Mesendoderm (in vitro differentiated cells): ENCODE data around the gene SLC4A1.

Experiments
- DNase-seq: peaks from one replicate; pipeline ENCODE4 v3.0.0; 2013
- H2AK5ac ChIP-seq: 2 replicates; pipeline ENCODE4 v1.6.1; 2013; ENCODE audit warnings: low read length, inconsistent platforms
- H2BK120ac ChIP-seq: 2 replicates; pipeline ENCODE4 v1.6.1; 2013; ENCODE audit warnings: low read depth, mild to moderate bottlenecking, low read length, moderate library complexity, mixed read lengths
- H2BK15ac ChIP-seq: replicated peaks from 2 replicates; pipeline ENCODE4 v1.6.1; 2013; ENCODE audit warnings: low read depth, mild to moderate bottlenecking, moderate library complexity
- H2BK5ac ChIP-seq: 2 replicates; pipeline ENCODE4 v1.6.1; 2013; ENCODE audit warnings: low read length, inconsistent platforms
- H3K18ac ChIP-seq: 2 replicates; pipeline ENCODE4 v1.6.1; 2013; ENCODE audit warnings: mild to moderate bottlenecking, low read length, mixed read lengths
- H3K23ac ChIP-seq: one replicate; pipeline ENCODE4 v1.6.1; 2013; ENCODE audit warnings: low read length
- H3K27ac ChIP-seq: 2 replicates; pipeline ENCODE4 v1.5.1; 2013; ENCODE audit warnings: low read depth, mild to moderate bottlenecking, inconsistent platforms, low read length, moderate library complexity
- H3K27me3 ChIP-seq: 2 replicates; pipeline ENCODE4 v1.6.1; 2013; ENCODE audit warnings: low read length, control low read depth, mild to moderate bottlenecking, inconsistent platforms; ENCODE audit not compliant: insufficient read depth, poor library complexity
- H3K36me3 ChIP-seq: 2 replicates; pipeline ENCODE4 v1.6.1; 2013; ENCODE audit warnings: low read length, inconsistent platforms; ENCODE audit not compliant: control insufficient read depth, insufficient read depth
- H3K4ac ChIP-seq: one replicate; pipeline ENCODE4 v1.6.1; 2013; ENCODE audit warnings: low read depth, mild to moderate bottlenecking, low read length, moderate library complexity
- H3K4me1 ChIP-seq: 2 replicates; pipeline ENCODE4 v1.6.1; 2013; ENCODE audit warnings: low read depth, low read length, inconsistent platforms; ENCODE audit not compliant: control insufficient read depth
- H3K4me2 ChIP-seq: 2 replicates; pipeline ENCODE4 v1.6.1; 2013; ENCODE audit warnings: low read length
- H3K4me3 ChIP-seq: 2 replicates; pipeline ENCODE4 v1.5.1; 2013; ENCODE audit warnings: mild to moderate bottlenecking, low read length
- H3K56ac ChIP-seq: one replicate; pipeline ENCODE4 v1.6.1; 2013; ENCODE audit warnings: low read length
- H3K79me1 ChIP-seq: 2 replicates; pipeline ENCODE4 v1.6.1; 2013; ENCODE audit warnings: low read length, inconsistent platforms
- H3K79me2 ChIP-seq: 2 replicates; pipeline ENCODE4 v1.6.1; 2013; ENCODE audit warnings: mild to moderate bottlenecking, low read length; ENCODE audit not compliant: control insufficient read depth, insufficient read depth
- H3K9ac ChIP-seq: 2 replicates; pipeline ENCODE4 v1.6.1; 2013; ENCODE audit warnings: low read length, inconsistent platforms
- H4K5ac ChIP-seq: one replicate; pipeline ENCODE4 v1.6.1; 2013; ENCODE audit warnings: low read length
- H4K8ac ChIP-seq: one replicate; pipeline ENCODE4 v1.6.1; 2013; ENCODE audit warnings: low read depth, mild to moderate bottlenecking, control low read depth, low read length, moderate library complexity
- WGBS: extraction: QIAGEN DNeasy Blood & Tissue Kit; methylation state at CpG from one replicate; pipeline ENCODE4 v1.1.7; 2013; ENCODE audit warnings: low lambda C conversion rate, missing lambda C conversion rate; ENCODE audit not compliant: insufficient coverage; ENCODE audit errors: extremely low coverage; 5-methylcytosine and 5-hydroxymethylcytosine counted together

The SLC4A1 gene

DNA sequence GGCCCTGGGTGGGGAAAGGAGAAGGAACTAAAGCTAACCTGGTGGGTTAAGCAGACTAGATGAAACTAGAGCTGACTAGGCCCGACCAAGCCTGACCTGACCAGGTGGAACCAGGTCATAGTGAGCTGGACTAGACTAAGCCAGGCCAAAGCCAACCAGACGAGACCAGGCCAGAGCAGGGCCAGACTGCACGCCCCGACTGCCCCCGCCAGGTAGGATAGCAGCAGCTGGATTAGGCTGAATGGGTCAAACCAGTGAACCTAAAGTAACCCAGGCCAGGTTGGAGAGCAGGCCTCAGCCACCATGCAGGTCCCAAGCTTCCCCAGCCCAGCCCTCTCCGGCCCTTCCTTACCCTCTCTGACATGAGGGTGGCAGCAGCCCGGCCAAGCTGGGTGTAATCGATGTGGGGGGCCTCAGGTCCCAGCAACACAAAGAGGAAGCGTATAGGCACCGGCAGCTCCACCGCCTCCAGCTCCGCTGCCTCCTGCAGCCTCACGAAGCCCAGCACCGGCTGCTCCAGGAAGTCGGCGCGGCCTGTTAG is 9.1 kb downstream of the SLC4A1 start:
- no CpG with 5 or more reads among the region's 17 CpGs for WGBS
- Histone ChIP-seq H3K79me1 (no peaks in the 10 kb centered on the region), H4K5ac (no peak overlapping the region)

GRCh38 chr17:44257815-44258760 is 9.8 kb downstream of the SLC4A1 start:
- Histone ChIP-seq H3K56ac (no peak overlapping the region), H2BK120ac (no peak overlapping the region), H2AK5ac (no peak overlapping the region), H4K5ac (no peak overlapping the region), H3K79me1 (no peaks in the 10 kb centered on the region), H2BK5ac (no peak overlapping the region), H3K18ac (no peak overlapping the region), H3K27ac (no peak overlapping the region), H3K4ac (no peak overlapping the region), H3K23ac (no peak overlapping the region), H3K79me2 (no peaks in the 10 kb centered on the region), H3K9ac (no peak overlapping the region), H3K36me3 (no peaks in the 10 kb centered on the region), H3K4me2 (no peak overlapping the region), H3K4me3 (no peak overlapping the region), H3K27me3 (no peaks in the 10 kb centered on the region), H4K8ac (no peak overlapping the region), H2BK15ac (no peak overlapping the region), H3K4me1 (no peaks in the 10 kb centered on the region)
- DNase-seq, result no peak
- WGBS, result no CpG with 5 or more reads among the region's 23 CpGs

More for the DNA sequence above, 9.1 kb downstream of the SLC4A1 start:
- Histone ChIP-seq H2BK5ac (no peak overlapping the region), H3K79me2 (no peaks in the 10 kb centered on the region), H2BK15ac (no peak overlapping the region), H3K4ac (no peak overlapping the region), H3K18ac (no peak overlapping the region), H4K8ac (no peak overlapping the region), H3K23ac (no peak overlapping the region), H3K4me2 (no peak overlapping the region), H3K27me3 (no peaks in the 10 kb centered on the region), H3K4me3 (no peak overlapping the region), H3K27ac (no peak overlapping the region), H3K56ac (no peak overlapping the region), H3K9ac (no peak overlapping the region), H2BK120ac (no peak overlapping the region), H3K36me3 (no peaks in the 10 kb centered on the region), H2AK5ac (no peak overlapping the region), H3K4me1 (no peaks in the 10 kb centered on the region)
- no peak for DNase-seq

- Histone ChIP-seq H3K79me2 (no peaks in the 10 kb centered on the region), H2BK5ac (no peak overlapping the region), H4K8ac (no peak overlapping the region), H3K27ac (no peak overlapping the region), H2BK15ac (no peak overlapping the region), H3K9ac (no peak overlapping the region), H2AK5ac (no peak overlapping the region), H3K36me3 (no peaks in the 10 kb centered on the region), H3K4ac (no peak overlapping the region), H4K5ac (no peak overlapping the region), H3K79me1 (no peaks in the 10 kb centered on the region), H3K23ac (no peak overlapping the region), H2BK120ac (no peak overlapping the region), H3K4me3 (no peak overlapping the region), H3K56ac (no peak overlapping the region), H3K27me3 (no peaks in the 10 kb centered on the region), H3K4me2 (no peak overlapping the region), H3K18ac (no peak overlapping the region), H3K4me1 (no peaks in the 10 kb centered on the region)
- no peak for DNase-seq
- WGBS, result no CpG with 5 or more reads among the region's 4 CpGs
These were observed 11.3 kb downstream of the SLC4A1 start for GRCh38 chr17:44256671-44257070.

DNA sequence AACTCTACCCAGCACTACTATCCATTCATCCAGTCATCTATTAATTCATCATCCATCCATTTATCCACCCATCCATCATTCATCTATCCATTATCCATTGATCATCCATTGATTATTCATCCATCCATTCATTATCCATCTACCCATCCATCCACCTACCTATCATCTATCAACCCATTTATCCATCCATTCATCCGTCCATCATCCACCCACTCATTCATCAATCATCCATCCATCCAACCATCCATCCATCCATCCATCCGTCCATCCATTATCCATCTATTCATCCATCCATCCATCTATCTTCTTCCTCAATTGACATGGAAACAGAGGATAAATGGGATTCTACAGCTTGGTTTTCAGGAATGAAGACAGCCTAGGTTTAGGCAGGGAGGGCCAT is 12.0 kb downstream of the SLC4A1 start:
- Histone ChIP-seq H3K27me3 (no peaks in the 10 kb centered on the region), H2BK15ac (no peak overlapping the region), H3K9ac (no peak overlapping the region), H3K4me1 (no peaks in the 10 kb centered on the region), H3K56ac (no peak overlapping the region), H3K79me2 (no peaks in the 10 kb centered on the region), H3K4me3 (no peak overlapping the region), H3K27ac (no peak overlapping the region), H3K36me3 (no peaks in the 10 kb centered on the region), H2BK120ac (no peak overlapping the region), H2AK5ac (no peak overlapping the region), H3K18ac (no peak overlapping the region), H3K4ac (no peak overlapping the region), H3K23ac (no peak overlapping the region), H3K79me1 (no peaks in the 10 kb centered on the region), H4K8ac (no peak overlapping the region), H4K5ac (no peak overlapping the region), H3K4me2 (no peak overlapping the region), H2BK5ac (no peak overlapping the region)
- DNase-seq, result no peak
- 100% methylated on average over 2 of the region's 2 CpGs for WGBS

GRCh38 chr17:44254361-44255095 is 13.4 kb downstream of the SLC4A1 start:
- Histone ChIP-seq H3K4me1 (no peaks in the 10 kb centered on the region), H3K56ac (no peak overlapping the region), H2BK15ac (no peak overlapping the region), H3K36me3 (no peaks in the 10 kb centered on the region), H2AK5ac (no peak overlapping the region), H2BK5ac (no peak overlapping the region), H3K9ac (no peak overlapping the region), H4K5ac (no peak overlapping the region), H2BK120ac (no peak overlapping the region), H3K27me3 (no peaks in the 10 kb centered on the region), H3K4ac (no peak overlapping the region), H3K4me3 (no peak overlapping the region), H3K79me1 (no peaks in the 10 kb centered on the region), H3K79me2 (no peaks in the 10 kb centered on the region), H3K4me2 (no peak overlapping the region), H3K18ac (no peak overlapping the region), H4K8ac (no peak overlapping the region), H3K27ac (no peak overlapping the region), H3K23ac (no peak overlapping the region)
- DNase-seq, result no peak
- no CpG with 5 or more reads among the region's 10 CpGs for WGBS
